Lung (tissue), 12 donors: Measurements from ENCODE around the gene HIRA. TPM values are rescaled to one million over a fixed set of nuclear protein-coding genes. Genes with fewer than 3 reads are reported as not detected.

Experiments used
- ATAC-seq: fragments of 200-7000 bp; cut with Tn5 transposase; one replicate; pipeline ENCODE4 v1.9.1; 2020; ENCODE audit warnings: moderate number of reproducible peaks; ENCODE audit not compliant: insufficient read depth, low FRiP score
- DNase-seq, 3 donors: peaks; one replicate each; pipeline ENCODE4 v3.0.0-alpha.2; 2013 to 2017
- H3K27ac ChIP-seq, 2 donors: one replicate each; pipeline ENCODE4 v1.5.1; 2013; ENCODE audit warnings: mild to moderate bottlenecking in 2 of 2, moderate library complexity in 2 of 2, control low read depth in 1 of 2, inconsistent platforms in 1 of 2, low read depth in 1 of 2, low read length in 1 of 2
- H3K27me3 ChIP-seq, 3 donors: one replicate each; pipeline ENCODE4 v1.5.1; 2013; ENCODE audit warnings: low read length in 2 of 3; ENCODE audit not compliant: control insufficient read depth in 3 of 3, insufficient read depth in 3 of 3
- H3K36me3 ChIP-seq, 4 donors: one replicate each; pipeline ENCODE4 v1.5.1; 2013; ENCODE audit warnings: low read length in 4 of 4, mild to moderate bottlenecking in 1 of 4, moderate library complexity in 1 of 4; ENCODE audit not compliant: control insufficient read depth in 4 of 4, insufficient read depth in 4 of 4
- H3K4me1 ChIP-seq, 5 donors: one replicate each; pipeline ENCODE4 v1.5.1; 2013; ENCODE audit warnings: low read length in 5 of 5, mild to moderate bottlenecking in 2 of 5, moderate library complexity in 1 of 5; ENCODE audit not compliant: control insufficient read depth in 5 of 5, insufficient read depth in 5 of 5
- H3K4me3 ChIP-seq: one replicate; pipeline ENCODE4 v1.5.1; 2013; ENCODE audit warnings: mild to moderate bottlenecking, control low read depth, moderate library complexity
- H3K9ac ChIP-seq, 2 donors: one replicate each; pipeline ENCODE4 v1.5.1; 2013; ENCODE audit warnings: low read length in 2 of 2, control low read depth in 1 of 2; ENCODE audit not compliant: insufficient read depth in 1 of 2
- H3K9me3 ChIP-seq, 4 donors: one replicate each; pipeline ENCODE4 v1.5.1; 2013; ENCODE audit warnings: low read length in 3 of 4, mild to moderate bottlenecking in 1 of 4, moderate library complexity in 1 of 4; ENCODE audit not compliant: control insufficient read depth in 4 of 4, insufficient read depth in 3 of 4
- WGBS, 2 donors: extraction: QIAGEN DNeasy Blood & Tissue Kit; methylation state at CpG; one replicate each; pipeline ENCODE4 v1.1.7; 2013; 5-methylcytosine and 5-hydroxymethylcytosine counted together
- polyA plus RNA-seq, 2 donors: library from polyadenylated mRNA; stranded (reverse); fragments of 200-250 nt; gene quantifications; one replicate each; pipeline ENCODE4 v1.2.1, GENCODE V29; 2013
- total RNA-seq, 2 donors: library from RNA; depleted of rRNA in 1 of 2; stranded (reverse); fragments of >200 nt in 1 of 2; gene quantifications; one replicate each; pipeline ENCODE4 v1.2.1, GENCODE V29; 2014 to 2021
- TF ChIP-seq, protein P1 (sequence below): IDR thresholded peaks from 2 replicates; pipeline ENCODE4 v1.5.1; 2012; ENCODE audit warnings: mild to moderate bottlenecking; ENCODE audit errors: control extremely low read depth, extremely low read depth
- donor health status: control.
- donor health status: control.
- donor health status: Bipolar disorder and iron deficiency.
- donor health status: healthy.
- donor health status: DM: yes; HTN: yes; CAD: no.

The HIRA gene
- total and polyA plus RNA-seq, 4 donors = 7.5 to 27.2 (median 17.3) TPM

- TF ChIP-seq, protein P1, sequence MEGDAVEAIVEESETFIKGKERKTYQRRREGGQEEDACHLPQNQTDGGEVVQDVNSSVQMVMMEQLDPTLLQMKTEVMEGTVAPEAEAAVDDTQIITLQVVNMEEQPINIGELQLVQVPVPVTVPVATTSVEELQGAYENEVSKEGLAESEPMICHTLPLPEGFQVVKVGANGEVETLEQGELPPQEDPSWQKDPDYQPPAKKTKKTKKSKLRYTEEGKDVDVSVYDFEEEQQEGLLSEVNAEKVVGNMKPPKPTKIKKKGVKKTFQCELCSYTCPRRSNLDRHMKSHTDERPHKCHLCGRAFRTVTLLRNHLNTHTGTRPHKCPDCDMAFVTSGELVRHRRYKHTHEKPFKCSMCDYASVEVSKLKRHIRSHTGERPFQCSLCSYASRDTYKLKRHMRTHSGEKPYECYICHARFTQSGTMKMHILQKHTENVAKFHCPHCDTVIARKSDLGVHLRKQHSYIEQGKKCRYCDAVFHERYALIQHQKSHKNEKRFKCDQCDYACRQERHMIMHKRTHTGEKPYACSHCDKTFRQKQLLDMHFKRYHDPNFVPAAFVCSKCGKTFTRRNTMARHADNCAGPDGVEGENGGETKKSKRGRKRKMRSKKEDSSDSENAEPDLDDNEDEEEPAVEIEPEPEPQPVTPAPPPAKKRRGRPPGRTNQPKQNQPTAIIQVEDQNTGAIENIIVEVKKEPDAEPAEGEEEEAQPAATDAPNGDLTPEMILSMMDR = no peak
- no peak for ATAC-seq
- no peak overlapping the region for H3K27ac ChIP-seq
- H3K9me3 ChIP-seq = no peaks in the 10 kb centered on the region
- H3K9ac ChIP-seq = no peak overlapping the region
- no peak overlapping the region for H3K4me3 ChIP-seq
- no peaks in the 10 kb centered on the region for H3K27me3 ChIP-seq
- no peaks in the 10 kb centered on the region for H3K4me1 ChIP-seq
- peaks cover 22 to 46% (median 31%) of the 10 kb centered on the region in 4 donors for H3K36me3 ChIP-seq
- WGBS, 2 donors = 97 to 99% methylated on average over 8 of the region's 8 CpGs
- no peak for DNase-seq
Measured at GRCh38 chr22:19375435-19375834, 56.1 kb downstream of the HIRA start.

- Histone ChIP-seq H3K27ac (no peak overlapping the region), H3K9me3 (no peaks in the 10 kb centered on the region), H3K4me3 (no peak overlapping the region), H3K9ac (no peak overlapping the region), H3K4me1 (no peaks in the 10 kb centered on the region), H3K27me3 (no peaks in the 10 kb centered on the region), H3K36me3 (peaks cover 24 to 53% (median 31%) of the 10 kb centered on the region in 4 donors)
- TF ChIP-seq, protein P1 = no peak
- whole genome bisulfite sequencing, 2 donors = 94 to 100% methylated on average over 1 of the region's 1 CpG
- ATAC-seq (no peak), DNase-seq (no peak)
Measured at GRCh38 chr22:19374410-19374809, 57.1 kb downstream of the HIRA start.

- Histone ChIP-seq H3K27ac (no peak overlapping the region), H3K4me3 (no peak overlapping the region), H3K36me3 (peaks cover 24 to 61% (median 32%) of the 10 kb centered on the region in 4 donors), H3K9ac (no peak overlapping the region), H3K4me1 (no peaks in the 10 kb centered on the region), H3K9me3 (no peaks in the 10 kb centered on the region), H3K27me3 (no peaks in the 10 kb centered on the region)
- ATAC-seq (no peak), DNase-seq (no peak)
- TF ChIP-seq, protein P1 = no peak
- 96% methylated on average over 5 of the region's 5 CpGs for WGBS, 2 donors
Measured at GRCh38 chr22:19373450-19373849, 58.1 kb downstream of the HIRA start.

DNA sequence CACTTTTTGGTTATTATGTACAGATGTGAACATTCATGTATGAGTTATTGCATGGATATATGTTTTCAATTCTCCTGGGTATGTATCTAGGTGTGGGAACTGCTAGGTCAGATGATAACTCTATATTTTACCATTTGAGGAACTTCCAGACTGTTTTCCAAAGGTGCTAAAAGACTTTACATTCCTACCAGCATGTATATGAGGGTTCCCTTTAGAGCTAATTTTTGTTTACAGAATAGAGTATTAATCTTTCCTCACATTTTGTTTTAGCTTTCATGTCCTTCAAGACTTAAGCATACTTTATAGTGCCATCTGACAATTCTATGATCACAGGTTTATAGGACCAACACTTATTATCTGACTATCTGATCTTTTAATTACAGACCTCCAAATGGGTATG lies 59.6 kb downstream of the HIRA start:
- TF ChIP-seq, protein P1 = no peak
- ATAC-seq (no peak), DNase-seq (no peak)
- H3K9me3 ChIP-seq = no peaks in the 10 kb centered on the region
- no peak overlapping the region for H3K27ac ChIP-seq
- H3K36me3 ChIP-seq = peaks cover 16 to 54% (median 25%) of the 10 kb centered on the region in 4 donors
- no peaks in the 10 kb centered on the region for H3K4me1 ChIP-seq
- H3K27me3 ChIP-seq = no peaks in the 10 kb centered on the region
- H3K9ac ChIP-seq = no peak overlapping the region
- H3K4me3 ChIP-seq = no peak overlapping the region
